Measurements from ENCODE around the gene WNT3A. TPM values are rescaled to one million over a fixed set of nuclear protein-coding genes. Genes with fewer than 3 reads are reported as not detected.

WNT3A gene
- total RNA-seq, 6 experiments from 2014 or later = not detected

DNA sequence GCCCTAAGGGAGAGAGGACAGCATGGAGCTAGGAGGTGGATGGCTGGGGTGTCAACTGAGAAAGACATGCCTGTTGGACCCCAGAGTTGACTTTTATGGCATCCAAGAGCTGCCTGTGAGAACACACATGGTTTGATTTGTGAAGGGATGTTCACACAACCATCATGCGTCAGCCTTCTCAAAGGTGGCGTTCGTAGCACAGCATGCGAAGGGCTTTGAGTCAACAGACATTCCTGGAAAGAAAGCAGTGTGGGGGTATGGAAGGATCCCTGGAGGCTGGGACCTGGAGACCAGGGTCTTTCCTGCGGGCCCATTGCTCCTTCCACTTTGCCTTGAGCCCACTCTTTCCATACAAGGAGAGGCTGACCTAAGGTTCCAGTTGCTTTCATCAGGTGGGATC is 6.4 kb upstream of the WNT3A start:
- no peaks in the 10 kb centered on the region for H3K36me3 ChIP-seq
- no peak overlapping the region for H3K4me3 ChIP-seq
- 67% methylated on average over 5 of the region's 5 CpGs for WGBS (ENCODE audit: insufficient coverage, low coverage, low lambda C conversion rate, missing lambda C conversion rate)
- DNase-seq = no peak
- TF ChIP-seq, protein P1, sequence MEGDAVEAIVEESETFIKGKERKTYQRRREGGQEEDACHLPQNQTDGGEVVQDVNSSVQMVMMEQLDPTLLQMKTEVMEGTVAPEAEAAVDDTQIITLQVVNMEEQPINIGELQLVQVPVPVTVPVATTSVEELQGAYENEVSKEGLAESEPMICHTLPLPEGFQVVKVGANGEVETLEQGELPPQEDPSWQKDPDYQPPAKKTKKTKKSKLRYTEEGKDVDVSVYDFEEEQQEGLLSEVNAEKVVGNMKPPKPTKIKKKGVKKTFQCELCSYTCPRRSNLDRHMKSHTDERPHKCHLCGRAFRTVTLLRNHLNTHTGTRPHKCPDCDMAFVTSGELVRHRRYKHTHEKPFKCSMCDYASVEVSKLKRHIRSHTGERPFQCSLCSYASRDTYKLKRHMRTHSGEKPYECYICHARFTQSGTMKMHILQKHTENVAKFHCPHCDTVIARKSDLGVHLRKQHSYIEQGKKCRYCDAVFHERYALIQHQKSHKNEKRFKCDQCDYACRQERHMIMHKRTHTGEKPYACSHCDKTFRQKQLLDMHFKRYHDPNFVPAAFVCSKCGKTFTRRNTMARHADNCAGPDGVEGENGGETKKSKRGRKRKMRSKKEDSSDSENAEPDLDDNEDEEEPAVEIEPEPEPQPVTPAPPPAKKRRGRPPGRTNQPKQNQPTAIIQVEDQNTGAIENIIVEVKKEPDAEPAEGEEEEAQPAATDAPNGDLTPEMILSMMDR (IDR thresholded peaks at IDR 0.05) = no peak
- TF ChIP-seq POLR2A (IDR thresholded peaks at IDR 0.05) = no peak
- intact Hi-C loops (cut with DNase I) = no loop called here
- H3K27ac ChIP-seq = no peak overlapping the region
- H3K4me1 ChIP-seq = no peaks in the 10 kb centered on the region
- H3K9me3 ChIP-seq = no peaks in the 10 kb centered on the region
- H3K27me3 ChIP-seq = peaks cover 0 to 10% of the 10 kb centered on the region in 2 donors
- ATAC-seq = no peak

- peak in 1 of 3 donors; percentile 29 for DNase-seq
- intact Hi-C loops (cut with DNase I) = no loop called here
- Histone ChIP-seq H3K36me3 (no peaks in the 10 kb centered on the region), H3K4me1 (no peaks in the 10 kb centered on the region), H3K27me3 (peaks cover 0 to 10% of the 10 kb centered on the region in 2 donors), H3K4me3 (no peak overlapping the region), H3K9me3 (no peaks in the 10 kb centered on the region), H3K27ac (no peak overlapping the region)
- TF ChIP-seq, protein P1 (IDR thresholded peaks at IDR 0.05) = no peak
- TF ChIP-seq POLR2A (IDR thresholded peaks at IDR 0.05) = no peak
- ATAC-seq = no peak
- 37% methylated on average over 5 of the region's 13 CpGs for WGBS (ENCODE audit: insufficient coverage, low coverage, low lambda C conversion rate, missing lambda C conversion rate)
Measured at GRCh38 chr1:228000836-228001563, 5.8 kb upstream of the WNT3A start.

DNA sequence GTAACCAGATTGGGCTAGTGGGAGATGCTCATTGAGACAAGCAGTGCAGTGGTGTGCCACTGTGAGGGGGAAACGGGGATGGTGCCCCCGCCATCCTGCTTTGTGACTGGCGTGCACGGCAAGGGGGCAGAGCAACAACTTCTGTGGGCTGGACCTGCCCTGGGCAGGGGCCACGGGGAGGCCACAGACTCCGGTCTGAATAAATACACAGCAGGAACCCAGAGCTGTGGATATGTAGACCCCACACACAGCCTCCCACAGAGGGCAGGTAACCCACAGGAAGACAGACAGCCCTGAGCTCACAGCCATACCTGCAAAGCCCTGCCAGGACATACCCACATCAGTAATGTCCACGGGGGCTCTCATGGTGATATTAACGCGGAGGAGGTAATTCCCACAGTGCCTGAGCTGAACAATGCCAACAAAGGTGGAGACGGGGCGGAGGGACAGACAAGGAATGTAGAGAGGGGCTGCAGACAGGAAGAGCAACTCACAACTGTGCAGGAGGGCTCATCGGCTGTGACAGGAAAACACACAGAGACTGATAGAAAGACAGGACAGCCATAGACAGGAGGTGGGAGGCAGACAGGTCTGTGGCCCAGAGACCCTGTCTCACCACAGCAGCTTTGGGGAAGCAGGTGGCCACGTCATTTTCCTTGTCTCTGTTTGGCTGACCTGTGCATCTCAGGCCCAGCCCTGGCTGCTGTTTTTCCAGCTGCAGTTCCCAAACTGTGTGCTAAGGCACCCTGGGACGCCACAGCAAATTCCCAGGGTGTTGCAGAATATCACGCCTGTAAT is 4.9 kb upstream of the WNT3A start:
- no peaks in the 10 kb centered on the region for H3K4me1 ChIP-seq
- H3K4me3 ChIP-seq = no peak overlapping the region
- no peak for ATAC-seq
- intact Hi-C loops (cut with DNase I) = no loop called here
- TF ChIP-seq POLR2A (IDR thresholded peaks at IDR 0.05) = no peak
- TF ChIP-seq, protein P1 (IDR thresholded peaks at IDR 0.05) = no peak
- no peaks in the 10 kb centered on the region for H3K9me3 ChIP-seq
- H3K27ac ChIP-seq = no peak overlapping the region
- WGBS (ENCODE audit: insufficient coverage, low coverage, low lambda C conversion rate, missing lambda C conversion rate) = 45% methylated on average over 7 of the region's 15 CpGs
- H3K36me3 ChIP-seq = no peaks in the 10 kb centered on the region
- peaks cover 0 to 10% of the 10 kb centered on the region in 2 donors for H3K27me3 ChIP-seq
- DNase-seq = peak in 1 of 3 donors; percentile 35

- Histone ChIP-seq H3K36me3 (no peaks in the 10 kb centered on the region), H3K27me3 (peaks cover 0 to 10% of the 10 kb centered on the region in 2 donors), H3K27ac (no peak overlapping the region), H3K4me1 (no peaks in the 10 kb centered on the region), H3K9me3 (no peaks in the 10 kb centered on the region), H3K4me3 (no peak overlapping the region)
- no peak for TF ChIP-seq POLR2A (IDR thresholded peaks at IDR 0.05)
- TF ChIP-seq, protein P1 (IDR thresholded peaks at IDR 0.05) = no peak
- ATAC-seq = no peak
- intact Hi-C loops (cut with DNase I) = no loop called here
- no peak for DNase-seq
- 76% methylated on average over 3 of the region's 3 CpGs for WGBS (ENCODE audit: insufficient coverage, low coverage, low lambda C conversion rate, missing lambda C conversion rate)
Measured at GRCh38 chr1:228002792-228003191, 4.0 kb upstream of the WNT3A start.

Data from right lobe of liver (tissue), 6 donors.